CD4-positive, alpha-beta T cell treated with Interleukin-10 for 1 hour (primary cell): ENCODE results near the gene MED12L.
A peak's percentile ranks its signal among the peaks of the same experiment; 100 is the strongest.

Experiments
- DNase-seq: peaks from one replicate; pipeline ENCODE4 v3.0.0-alpha.2; 2020

The MED12L gene

DNA sequence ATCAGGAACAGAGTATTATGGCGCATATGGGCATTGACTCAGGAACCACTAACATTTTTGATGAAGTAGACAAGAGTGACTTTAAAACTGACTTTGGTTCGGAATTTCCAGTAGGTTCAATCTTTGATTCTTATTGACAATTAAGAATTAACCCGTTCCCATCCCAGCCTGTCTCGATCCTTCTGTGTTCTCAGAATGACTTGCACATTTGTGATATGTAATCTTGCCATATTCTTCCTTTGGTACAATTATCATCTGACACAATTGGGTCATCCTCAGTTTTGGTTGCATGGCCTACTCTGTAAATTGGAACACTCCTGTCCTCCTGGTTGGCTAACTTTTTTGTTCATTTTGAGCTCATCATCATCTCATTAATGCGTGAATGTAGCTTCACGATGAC is 107.1 kb downstream of the MED12L start:
- DNase-seq: no peak

DNA sequence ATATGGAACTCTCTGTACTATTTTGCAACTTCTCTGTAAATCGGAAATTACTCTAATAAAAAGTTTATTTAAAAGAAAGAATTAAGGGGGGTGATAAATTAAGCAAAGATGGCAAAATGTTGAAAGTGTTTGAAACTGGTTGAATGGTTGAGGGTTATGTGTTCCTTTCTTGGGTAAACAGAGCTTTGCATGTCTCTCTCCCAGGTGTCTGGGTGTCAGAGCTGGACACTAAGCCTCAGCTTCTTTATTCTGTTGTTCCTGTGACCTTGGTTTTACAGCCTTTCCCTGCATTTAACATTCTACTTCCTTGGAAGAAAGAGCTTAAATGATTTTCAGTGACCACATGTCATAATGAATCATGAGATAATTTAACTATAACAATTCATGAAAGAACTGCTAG is 110.4 kb downstream of the MED12L start:
- DNase-seq: no peak

DNA sequence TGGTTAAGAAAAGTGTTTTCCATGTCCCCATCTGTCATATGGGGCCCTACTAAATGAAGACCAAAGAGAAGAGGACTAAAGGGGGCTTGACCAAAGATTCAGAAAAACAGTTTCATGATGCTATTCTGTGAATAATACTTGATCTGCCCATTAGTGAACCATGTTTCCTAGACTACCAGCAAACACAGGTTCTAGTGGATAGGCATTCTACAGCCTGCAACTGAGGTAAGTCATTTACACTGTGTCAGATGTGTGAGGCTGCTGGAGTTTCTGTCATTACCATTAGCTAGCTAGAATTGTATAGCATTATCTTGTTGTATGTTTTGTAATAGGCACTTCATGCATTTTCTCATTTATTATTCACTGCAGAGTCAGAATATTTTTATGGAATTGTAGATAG is 111.0 kb downstream of the MED12L start:
- DNase-seq: no peak

DNA sequence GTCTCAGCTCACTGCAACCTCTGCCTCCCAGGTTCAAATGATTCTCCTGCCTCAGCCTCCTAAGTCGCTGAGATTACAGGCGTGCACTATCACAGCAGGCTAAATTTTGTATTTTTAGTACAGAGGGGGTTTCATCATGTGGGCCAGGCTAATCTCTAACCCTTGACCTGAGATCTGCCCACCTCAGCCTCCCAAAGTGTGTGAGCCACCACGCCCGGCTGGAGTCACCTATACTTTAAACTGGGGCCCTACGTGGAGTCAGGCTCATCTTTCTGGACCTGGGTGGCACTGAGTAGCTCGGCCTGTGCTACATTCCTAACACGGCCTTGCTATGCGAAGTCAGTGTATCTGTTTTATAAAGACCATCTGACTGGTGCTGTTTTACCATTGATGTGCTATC is 111.8 kb downstream of the MED12L start:
- no peak for DNase-seq

DNA sequence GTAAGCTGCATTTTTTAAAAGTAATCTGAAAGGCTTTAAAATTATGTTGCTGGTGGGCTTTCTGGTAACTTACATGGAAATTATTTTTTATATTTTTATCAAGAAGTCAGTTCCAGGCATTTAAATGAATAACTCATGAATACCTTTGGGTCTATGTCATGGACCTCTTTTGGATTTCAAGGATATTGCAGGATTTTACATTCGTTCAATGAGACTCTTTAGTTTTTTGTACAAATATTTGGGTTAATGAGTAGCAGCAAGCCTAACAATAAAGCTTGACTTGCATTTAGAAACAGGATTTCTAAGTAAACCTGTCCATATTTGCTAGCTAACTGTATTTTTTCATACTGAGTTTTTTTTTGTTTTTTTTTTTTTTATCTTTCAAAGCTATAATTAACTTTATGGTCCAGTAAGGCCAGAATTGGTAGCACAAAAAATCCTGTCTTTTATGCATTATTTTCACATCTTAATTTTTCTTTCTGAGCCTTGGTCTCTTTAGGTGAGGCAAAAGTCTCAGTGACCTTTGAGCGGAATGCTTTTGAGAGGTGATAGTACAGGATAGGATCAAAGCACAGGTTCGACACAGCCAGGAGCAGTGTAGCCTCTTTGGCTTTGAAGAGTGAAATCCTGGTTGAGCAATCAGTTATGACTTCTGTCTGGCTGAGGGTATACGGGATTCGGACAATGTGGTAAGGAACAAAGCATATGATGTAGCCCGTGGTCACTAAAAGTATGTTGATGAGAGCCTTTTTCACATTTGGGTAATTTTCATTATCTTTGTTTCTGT is 112.7 kb downstream of the MED12L start:
- no peak for DNase-seq

DNA sequence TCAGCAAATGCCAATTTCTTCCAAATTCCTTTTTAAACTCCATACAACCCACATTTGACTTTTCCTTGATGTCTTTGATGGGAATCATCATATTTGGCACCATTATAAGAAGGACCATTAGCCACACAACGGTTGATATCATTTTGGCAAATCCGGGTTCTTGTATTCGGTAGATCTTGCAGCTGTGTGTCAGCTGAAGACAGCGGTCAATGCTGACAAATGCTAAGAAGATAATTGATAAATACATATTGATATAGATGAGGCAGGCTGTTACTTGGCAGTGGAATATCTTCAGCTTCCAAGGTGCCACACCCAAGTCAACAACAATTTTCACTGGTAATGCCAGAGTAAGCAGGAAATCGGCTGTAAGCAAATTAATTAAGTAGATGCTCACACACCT is 113.4 kb downstream of the MED12L start:
- DNase-seq: no peak

DNA sequence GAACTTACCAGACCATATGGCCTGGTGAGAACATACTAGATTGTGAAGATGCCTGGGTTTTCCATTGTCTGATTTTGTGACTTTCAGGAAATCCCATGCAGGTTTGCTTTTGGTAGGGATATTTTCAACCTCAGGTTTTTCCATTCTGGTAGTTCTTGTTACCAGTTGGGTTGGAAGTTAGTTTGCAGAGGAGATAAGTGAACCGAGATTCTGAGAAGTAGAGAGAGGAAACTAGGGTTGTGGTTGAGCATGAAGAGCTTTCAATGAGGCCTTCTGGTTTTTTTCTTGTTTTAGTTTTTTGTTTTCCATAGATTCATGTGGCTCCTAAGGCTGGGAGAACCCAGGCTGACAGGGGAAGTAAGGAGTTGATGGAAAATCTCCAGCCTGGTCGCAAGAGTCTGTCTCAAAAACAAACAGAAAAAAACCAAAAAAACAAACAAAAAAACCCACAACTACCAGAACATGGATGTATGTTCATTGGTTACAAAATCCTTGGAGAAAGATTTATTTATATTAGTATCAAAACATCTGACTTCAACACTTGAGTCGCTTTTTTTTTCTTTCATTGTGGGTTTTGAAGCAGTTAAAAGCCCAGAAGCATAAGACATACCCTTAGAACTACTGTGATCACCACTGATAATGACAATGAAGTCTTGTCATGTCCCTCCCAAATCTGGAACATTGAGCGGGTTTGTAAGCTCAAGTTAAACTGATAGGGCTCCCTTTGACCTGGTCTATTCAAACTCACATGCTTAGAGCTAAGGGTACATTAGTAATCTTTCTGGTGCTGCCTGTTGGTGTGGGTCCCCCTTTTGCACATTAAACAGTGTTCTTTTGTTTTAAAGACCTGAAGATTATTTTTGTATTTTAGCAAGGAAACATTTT is 114.3 kb downstream of the MED12L start:
- DNase-seq: peak; percentile 33

DNA sequence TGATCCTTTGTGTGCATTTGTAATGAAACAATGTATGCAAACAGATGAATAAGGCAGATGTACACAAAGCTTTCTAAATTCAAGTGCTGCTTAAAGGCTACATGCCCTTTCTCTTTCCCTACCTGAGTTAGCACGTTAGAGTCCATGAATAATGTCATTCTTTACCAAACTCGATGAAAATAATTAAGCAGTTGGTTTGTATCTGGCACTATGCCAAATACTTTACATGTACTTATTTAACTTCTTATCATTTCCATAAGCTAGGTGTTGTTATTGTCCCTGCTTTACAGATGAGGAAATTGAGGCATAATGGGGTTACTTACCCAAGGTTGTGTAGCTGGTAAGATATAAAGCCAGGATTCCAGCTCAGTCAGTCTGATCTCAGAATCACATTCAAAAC is 115.1 kb downstream of the MED12L start:
- peak; percentile 24 for DNase-seq

DNA sequence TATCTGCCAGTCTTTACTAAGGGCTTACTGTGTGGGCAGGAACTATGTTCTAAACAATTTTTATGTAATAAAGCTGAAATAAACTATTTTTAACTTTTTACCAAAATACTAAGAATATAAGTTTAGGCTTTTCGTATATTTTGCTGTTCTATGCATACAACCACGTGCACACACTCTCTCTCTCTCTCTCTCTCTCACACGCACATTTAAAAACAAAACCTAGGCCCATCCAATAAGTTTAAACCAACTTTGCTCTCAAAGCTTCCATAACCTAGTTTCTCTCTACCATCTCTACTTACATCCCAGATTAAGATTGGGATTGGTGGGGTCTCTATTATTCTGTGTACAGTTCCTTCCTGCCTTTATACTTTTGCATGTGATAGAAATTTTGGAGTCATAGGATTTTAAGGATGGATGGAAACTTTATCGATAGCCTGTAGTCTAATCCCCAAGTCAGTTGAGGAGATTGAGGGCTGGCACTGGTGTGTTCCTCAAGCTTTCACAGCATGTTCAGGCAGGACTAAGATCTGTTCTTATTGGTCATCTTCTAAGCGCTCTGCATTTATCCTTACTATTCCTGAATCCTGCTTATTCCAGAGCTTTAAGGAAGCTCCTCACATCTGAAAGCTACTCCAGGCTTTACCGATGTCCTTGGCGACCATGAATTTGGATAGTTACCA is 115.7 kb downstream of the MED12L start:
- peak; percentile 45 for DNase-seq

DNA sequence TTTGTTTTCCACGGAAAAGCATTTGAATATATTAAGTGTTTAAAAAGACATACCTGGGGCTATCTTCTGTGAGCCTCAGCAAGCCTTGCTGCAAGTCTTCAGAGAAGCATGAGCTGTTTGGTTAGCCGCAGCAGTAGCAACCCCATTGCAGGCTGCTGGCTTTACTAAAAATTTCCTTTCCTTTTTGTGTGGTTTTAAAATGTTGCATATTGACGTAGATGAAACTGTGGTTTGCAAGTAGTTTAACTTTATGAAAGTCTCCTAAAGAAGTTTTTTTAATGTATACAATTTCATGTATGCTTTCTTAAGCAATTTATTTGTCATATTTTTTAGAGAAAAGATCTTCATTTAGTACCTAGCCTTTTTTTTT is 117.6 kb downstream of the MED12L start, which contains the start of gene GPR171:
GPR171 (minus strand) TSS at position 166 of the 370 bp plus-strand sequence. CDS start 3,830 bp downstream, outside the sequence.
- peak; percentile 82 for DNase-seq

DNA sequence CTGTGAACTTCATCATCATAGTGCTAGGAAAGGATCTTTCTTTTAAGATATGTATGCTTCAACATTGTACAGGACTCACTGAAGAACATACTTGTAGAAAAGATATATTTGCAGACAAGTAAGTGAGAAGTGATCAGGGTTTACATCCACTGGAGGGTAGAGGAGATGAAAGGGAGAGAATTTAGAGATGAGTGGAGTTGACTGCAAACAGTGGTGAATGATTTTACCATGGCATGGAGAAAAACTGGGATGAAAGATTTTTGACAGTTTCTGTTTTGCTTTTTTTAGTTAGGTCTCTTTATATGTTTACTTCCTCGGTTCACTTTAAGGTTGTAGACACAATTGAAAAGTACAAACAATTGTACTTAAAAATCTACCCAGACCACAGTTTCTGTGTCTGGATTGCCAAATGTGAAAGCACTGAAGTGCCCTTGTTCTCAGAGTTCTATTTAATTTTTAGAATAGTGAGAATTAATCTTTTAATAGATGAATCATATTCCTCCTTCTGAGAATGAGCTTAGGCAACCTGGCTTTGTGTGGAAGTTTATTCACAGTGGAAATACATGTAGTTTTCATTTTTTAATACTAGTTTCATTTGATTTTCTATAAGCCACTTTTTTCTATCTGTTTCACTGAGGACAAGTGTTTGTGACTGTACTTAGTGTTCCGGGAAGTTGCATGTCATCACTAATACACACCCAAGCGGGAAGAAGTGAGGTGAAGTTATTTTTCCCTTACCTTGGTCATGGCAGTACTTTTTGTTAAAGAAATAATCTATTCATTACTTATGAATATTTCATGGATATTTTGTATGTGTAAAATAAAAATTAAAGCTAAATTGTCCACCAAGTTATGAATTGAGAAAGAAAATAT is 119.3 kb downstream of the MED12L start:
- DNase-seq: peak; percentile 68

DNA sequence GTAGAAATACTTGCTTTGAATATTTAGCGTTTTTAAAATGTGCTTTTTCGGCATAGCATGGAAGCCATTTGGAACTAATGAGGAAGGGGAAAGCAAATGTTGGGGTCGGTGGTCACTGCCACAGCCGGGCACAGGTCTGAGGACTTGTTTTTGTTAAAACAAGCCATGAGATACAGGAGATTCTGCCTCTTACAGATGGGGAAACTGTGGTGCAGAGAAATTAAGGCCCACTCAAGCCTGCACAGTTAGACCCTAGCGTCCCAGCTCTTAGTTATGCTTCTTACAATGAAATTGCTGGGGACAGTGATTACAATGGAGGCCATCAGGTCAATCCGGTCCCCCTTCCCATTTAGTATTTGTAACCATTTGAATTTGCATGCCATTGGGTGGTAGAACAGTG is 120.0 kb downstream of the MED12L start:
- no peak for DNase-seq

DNA sequence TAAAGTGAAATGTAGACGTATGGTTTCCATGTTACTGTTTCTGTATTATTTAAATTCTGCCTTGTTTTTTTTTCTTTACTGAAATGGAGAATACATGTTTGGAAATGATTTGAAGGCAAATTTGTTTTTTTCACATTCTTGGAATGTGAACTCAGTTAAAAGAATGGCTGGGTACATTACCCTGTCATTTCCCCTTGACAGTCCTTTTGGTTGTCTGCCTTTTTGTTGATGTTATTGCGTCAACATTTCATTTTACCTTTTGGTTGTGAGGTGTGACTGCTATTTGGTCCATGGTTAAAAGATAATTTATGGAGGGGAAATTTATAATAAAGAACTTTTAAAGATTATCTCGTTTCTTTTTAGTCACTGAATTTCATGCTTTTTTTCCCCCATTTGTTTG is 120.7 kb downstream of the MED12L start:
- no peak for DNase-seq

DNA sequence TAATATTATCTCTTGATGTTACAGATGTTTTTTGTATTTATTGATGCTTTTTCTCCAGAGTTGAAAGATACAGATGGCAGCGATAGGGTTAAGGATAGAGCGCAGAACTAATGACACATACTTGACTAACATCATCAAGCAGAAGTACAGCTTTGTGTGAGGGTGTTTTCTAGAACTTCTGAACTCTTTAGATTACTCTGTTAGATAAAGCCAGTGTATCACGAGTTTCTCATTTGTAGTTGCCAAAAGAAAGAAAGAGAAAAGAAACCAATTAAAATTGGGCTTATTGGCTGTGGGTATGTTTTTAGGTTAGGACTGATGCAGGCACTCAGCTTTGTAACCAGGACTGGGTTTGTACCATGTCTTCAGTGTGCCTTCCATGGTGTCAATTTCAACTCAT is 124.2 kb downstream of the MED12L start:
- peak; percentile 43 for DNase-seq

DNA sequence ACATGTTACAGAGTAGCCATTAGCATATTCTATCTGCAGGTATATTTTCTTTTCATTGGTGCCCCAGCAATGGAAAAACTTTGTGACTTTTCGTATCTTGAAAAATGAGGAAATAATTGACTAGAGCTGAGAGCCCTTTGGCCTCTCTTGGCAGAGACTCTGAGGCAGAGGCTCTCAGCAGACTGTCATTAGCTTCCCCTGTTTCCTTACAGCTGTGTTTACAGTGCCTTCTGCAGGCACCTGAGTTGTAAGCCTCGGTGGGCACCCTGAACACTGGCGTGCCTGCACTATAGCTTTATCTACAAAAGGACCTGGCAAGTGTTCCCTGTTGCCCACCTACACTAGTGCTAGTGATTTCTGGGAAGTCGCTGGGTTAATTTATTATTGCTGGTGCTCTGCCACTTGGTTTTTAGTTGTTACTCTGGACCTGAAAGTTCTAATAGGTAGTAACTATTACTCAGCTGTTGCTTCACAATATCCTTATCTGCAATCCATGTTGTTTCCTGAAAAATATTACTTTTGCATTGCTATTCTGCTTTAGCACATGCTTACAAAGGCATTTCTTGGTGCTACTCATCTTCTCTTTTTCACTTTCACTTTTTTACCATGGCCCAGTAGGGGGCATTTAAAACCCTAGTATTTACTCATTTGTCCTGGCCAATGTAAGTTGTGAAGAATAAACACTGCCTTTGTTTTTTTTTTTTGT is 125.4 kb downstream of the MED12L start:
- no peak for DNase-seq

DNA sequence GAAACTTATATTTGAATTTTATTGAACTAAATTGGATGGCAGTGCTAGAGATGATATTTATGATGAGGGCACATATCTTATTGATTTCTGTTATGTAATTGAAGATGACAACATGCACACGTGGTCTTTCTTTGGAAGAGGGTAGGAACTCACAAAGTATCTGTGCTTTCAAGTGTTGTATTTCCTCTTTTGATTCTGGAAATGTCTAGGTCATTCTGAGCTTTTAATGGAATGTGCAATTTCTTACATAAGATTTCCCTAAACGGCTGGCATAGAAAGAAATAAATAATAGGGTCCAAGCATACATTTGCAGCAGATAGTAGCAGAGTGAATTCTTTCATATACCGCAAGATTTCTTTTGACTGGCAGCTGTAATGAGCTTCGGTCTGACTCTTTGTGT is 127.7 kb downstream of the MED12L start:
- DNase-seq: no peak

DNA sequence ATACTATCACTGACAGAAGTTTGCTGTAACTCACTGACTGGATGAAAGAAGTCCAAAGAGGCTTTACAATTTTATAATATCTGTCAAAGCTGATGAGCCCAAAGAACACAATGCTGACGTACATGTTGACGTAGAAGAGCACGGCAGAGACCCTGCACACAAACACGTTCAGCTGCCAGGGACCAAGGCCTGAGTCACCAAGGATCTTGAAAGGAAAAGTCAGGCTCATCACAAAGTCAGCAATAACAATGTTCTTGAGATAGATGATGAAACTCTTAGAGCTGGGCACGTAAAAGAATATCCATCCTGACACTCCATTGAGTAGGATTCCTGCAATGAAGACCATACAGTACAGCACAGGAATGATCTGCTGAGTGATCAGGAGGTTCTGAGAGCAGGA is 128.4 kb downstream of the MED12L start:
- no peak for DNase-seq

DNA sequence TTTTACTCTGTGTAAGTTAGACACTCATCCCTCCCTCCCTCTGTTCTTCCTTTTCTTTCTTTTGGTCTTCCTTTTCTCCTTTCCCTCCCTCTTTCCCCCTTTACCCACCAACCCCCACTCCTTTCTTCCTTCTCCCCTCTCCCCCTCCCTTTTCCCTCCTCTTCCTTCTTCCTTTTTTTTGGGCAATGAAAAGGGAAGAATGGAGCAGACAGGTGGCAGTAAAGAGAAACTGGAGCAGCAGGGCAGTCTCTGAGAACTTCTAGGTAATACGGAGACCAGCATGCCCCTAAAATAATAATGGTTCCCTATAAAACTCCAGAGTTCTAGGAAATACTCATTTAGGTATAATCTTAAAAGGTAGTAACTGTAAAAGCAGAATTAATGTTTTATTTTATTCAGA is 129.0 kb downstream of the MED12L start:
- DNase-seq: no peak

DNA sequence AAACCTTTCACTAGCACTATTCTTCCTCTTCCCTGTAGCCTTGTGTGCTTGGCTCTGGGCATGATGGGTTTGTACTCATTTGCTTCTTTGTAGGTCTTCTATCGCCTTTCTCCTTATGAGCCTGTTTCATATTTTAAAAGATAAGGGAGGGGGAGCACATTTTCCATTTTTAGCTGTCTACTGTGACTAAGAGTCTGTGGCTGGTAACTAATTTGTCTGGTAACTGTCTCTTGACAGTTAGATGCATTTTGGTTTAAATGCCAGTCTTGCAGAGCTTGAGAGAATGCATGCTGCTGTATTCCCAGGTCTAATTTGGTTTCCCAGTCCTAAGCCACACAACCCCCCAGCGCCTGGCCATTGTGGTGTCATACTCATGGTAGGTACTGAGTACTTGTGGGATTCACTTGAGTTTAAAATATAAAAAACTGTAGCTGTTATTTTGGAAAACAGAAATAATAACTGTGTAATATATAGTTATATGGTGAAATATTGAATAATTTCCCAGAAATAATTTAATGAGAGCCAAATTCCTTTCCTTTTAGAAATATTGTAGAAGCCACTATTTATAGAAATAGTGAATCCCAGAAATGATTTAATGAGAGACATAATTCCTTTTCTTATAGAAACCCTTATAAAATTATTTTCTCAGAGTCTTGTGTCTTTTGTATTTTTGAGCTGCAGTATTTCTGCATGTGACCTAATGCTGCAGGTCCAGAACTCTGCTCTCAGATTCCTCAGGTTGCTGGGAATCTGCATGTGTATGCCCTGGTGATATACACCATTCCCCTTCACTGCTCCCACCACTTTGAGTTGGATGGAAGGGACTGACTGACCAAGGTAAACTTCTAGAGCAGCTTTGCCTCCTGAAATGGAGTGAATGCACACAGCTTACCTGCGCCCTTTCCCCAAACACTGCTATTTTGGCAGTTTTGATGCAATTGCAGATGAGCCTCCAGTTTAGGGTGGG is 131.5 kb downstream of the MED12L start:
- DNase-seq: no peak

DNA sequence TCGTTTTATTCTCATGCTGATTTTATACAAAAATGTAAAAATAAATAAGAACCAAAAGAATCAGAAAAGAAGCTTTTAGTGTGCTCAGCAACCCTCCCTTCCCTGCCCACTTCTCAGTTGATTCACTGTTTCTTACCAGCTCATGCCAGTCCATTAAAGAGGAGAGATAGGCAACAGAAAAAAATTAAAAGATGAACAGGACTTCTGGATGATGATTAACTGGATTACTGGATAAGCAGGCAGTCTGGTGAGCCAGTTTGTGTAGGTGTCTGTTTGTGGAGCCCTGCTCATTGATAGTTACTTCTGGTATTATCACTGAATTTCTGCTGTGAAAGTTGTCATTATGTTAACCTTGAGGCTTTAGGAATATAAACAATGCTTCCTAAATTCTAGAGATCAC is 132.7 kb downstream of the MED12L start:
- no peak for DNase-seq

DNA sequence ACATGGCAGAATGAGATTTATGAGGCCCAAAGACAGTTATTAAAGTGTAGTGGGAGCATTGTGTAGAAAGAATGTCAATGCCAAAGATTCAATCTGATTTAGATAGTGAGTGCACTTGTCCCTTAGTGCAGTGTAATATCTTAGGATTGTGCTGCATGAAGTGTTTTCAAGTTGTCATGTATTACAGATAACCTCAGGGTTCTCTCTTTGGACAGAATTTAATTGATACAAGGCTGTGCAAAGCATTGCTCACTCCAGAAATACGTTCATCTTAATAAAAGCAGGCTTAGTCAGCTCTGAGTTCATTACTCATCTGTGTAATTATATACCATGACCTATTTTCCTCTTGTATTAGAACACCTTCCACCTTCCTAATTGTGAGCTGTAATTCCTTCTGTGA is 133.6 kb downstream of the MED12L start:
- DNase-seq: no peak
